Neural progenitor cell (in vitro differentiated cells): ENCODE results near the gene SKI. TPM values are rescaled to one million over a fixed set of nuclear protein-coding genes. Genes with fewer than 3 reads are reported as not detected.

Experiments
- DNase-seq: peaks from one replicate; pipeline ENCODE4 v3.0.0-alpha.2; 2016; ENCODE audit warnings: low spot score
- H2AFZ ChIP-seq: fragments of 200-600 bp; sonication (generic); replicated peaks from 2 replicates; pipeline ENCODE4 v1.6.1; 2016; ENCODE audit warnings: antibody characterized with exemption
- H3F3A ChIP-seq: fragments of 200-600 bp; sonication (generic); 2 replicates; pipeline ENCODE4 v1.6.1; 2016; ENCODE audit warnings: antibody characterized with exemption, low read depth
- H3K27ac ChIP-seq: fragments of 200-600 bp; sonication (generic); 2 replicates; pipeline ENCODE4 v1.5.1; 2016; ENCODE audit warnings: mild to moderate bottlenecking
- H3K27me3 ChIP-seq: fragments of 200-600 bp; sonication (generic); 2 replicates; pipeline ENCODE4 v1.6.1; 2016; ENCODE audit warnings: mild to moderate bottlenecking, moderate library complexity
- H3K36me3 ChIP-seq: fragments of 200-600 bp; sonication (generic); 2 replicates; pipeline ENCODE4 v1.5.1; 2016
- H3K4me1 ChIP-seq: fragments of 200-600 bp; sonication (generic); 2 replicates; pipeline ENCODE4 v1.6.1; 2016; ENCODE audit warnings: mixed run types
- H3K4me2 ChIP-seq: fragments of 200-600 bp; sonication (generic); 2 replicates; pipeline ENCODE4 v1.6.1; 2016
- H3K4me3 ChIP-seq: fragments of 200-600 bp; sonication (generic); 2 replicates; pipeline ENCODE4 v1.5.1; 2016
- H3K79me2 ChIP-seq: fragments of 200-600 bp; sonication (generic); 2 replicates; pipeline ENCODE4 v1.6.1; 2016; ENCODE audit warnings: low read depth
- H3K9ac ChIP-seq: fragments of 200-600 bp; sonication (generic); 2 replicates; pipeline ENCODE4 v1.6.1; 2016
- H3K9me3 ChIP-seq: fragments of 200-600 bp; sonication (generic); 2 replicates; pipeline ENCODE4 v1.5.1; 2016; ENCODE audit warnings: low read depth
- H4K20me1 ChIP-seq: fragments of 200-600 bp; sonication (generic); 2 replicates; pipeline ENCODE4 v1.6.1; 2016; ENCODE audit warnings: low read depth
- H3K27ac Mint-ChIP-seq: 3 replicates; pipeline ENCODE4 v1.8.0; 2021; ENCODE audit warnings: mixed read lengths
- H3K27me3 Mint-ChIP-seq: 2 replicates; pipeline ENCODE4 v1.8.0; 2022; ENCODE audit warnings: low read depth, mild to moderate bottlenecking, inconsistent platforms, moderate library complexity, mixed read lengths; ENCODE audit not compliant: insufficient read depth
- H3K36me3 Mint-ChIP-seq: 3 replicates; pipeline ENCODE4 v1.8.0; 2021; ENCODE audit warnings: mixed read lengths
- H3K4me1 Mint-ChIP-seq: 3 replicates; pipeline ENCODE4 v1.8.0; 2021; ENCODE audit warnings: mixed read lengths
- H3K4me3 Mint-ChIP-seq: 3 replicates; pipeline ENCODE4 v1.8.0; 2021; ENCODE audit warnings: mild to moderate bottlenecking, moderate library complexity, mixed read lengths
- H3K9me3 Mint-ChIP-seq: 3 replicates; pipeline ENCODE4 v1.8.0; 2020; ENCODE audit warnings: mixed read lengths
- EZH2 ChIP-seq: fragments of 200-600 bp; sonication (generic); IDR thresholded peaks from 2 replicates; pipeline ENCODE4 v1.6.1; 2017; ENCODE audit warnings: antibody characterized with exemption, mild to moderate bottlenecking, moderate library complexity
- EZH2phosphoT487 ChIP-seq: fragments of 200-600 bp; sonication (generic); IDR thresholded peaks from 2 replicates; pipeline ENCODE4 v1.6.1; 2017; ENCODE audit warnings: antibody characterized with exemption
- total RNA-seq: library from RNA; depleted of rRNA; stranded (reverse); fragments of >200 nt; gene quantifications from 2 replicates; pipeline ENCODE4 v1.2.3, GENCODE V29; 2015; ENCODE audit warnings: low replicate concordance
- TF ChIP-seq, protein P1 (sequence below): fragments of 200-600 bp; sonication (generic); IDR thresholded peaks from 2 replicates; pipeline ENCODE4 v1.5.1; 2017; ENCODE audit warnings: antibody characterized with exemption, mild to moderate bottlenecking

The SKI gene
- total RNA-seq, 1 donor from 2014 or later: 7.4 TPM

DNA sequence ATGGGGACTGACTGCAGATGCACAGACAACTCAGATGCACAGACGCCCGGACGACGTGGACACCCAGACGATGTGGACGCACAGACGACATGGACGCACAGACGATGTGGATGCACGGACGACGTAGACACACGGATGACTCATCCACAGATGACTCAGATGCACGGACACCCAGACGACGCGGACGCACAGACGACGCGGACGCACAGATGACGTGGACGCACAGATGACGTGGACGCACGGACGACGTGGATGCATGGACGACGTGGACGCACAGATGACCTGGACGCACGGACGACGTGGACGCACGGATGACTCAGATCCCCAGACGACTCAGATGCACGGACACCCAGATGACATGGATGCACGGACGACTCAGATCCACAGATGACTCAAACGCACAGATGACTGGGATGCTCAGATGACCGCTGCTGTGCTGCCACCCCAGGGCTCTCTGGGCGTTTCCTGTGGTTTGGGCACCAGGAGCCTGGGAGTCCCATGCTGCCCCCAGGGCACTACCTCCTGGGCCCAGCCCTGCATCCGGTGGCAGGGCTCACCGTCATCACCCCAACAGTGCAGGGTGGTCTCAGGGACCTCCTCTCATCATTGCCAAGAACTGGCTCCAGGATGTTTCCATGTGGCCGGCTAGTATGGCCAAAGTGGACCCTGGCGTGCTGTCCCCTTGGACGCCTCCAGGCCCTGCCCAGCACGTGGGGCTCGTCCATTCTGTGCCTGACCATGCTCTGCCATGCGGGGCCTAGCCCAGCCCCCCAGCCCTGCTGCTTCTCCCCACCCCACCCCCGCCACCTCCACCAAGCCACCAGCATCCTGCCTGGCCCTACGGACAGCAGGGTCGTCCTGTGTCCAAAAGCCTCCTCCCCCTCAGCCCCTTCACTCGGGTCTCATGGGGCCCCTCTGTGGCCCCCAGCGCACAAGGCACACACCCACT is 47.5 kb upstream of the SKI start:
- no peaks in the 10 kb centered on the region for H3F3A ChIP-seq
- TF ChIP-seq EZH2phosphoT487 (no peak), EZH2 (no peak)
- TF ChIP-seq, protein P1, sequence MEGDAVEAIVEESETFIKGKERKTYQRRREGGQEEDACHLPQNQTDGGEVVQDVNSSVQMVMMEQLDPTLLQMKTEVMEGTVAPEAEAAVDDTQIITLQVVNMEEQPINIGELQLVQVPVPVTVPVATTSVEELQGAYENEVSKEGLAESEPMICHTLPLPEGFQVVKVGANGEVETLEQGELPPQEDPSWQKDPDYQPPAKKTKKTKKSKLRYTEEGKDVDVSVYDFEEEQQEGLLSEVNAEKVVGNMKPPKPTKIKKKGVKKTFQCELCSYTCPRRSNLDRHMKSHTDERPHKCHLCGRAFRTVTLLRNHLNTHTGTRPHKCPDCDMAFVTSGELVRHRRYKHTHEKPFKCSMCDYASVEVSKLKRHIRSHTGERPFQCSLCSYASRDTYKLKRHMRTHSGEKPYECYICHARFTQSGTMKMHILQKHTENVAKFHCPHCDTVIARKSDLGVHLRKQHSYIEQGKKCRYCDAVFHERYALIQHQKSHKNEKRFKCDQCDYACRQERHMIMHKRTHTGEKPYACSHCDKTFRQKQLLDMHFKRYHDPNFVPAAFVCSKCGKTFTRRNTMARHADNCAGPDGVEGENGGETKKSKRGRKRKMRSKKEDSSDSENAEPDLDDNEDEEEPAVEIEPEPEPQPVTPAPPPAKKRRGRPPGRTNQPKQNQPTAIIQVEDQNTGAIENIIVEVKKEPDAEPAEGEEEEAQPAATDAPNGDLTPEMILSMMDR: no peak
- no peak for DNase-seq
- no peaks in the 10 kb centered on the region for H3K36me3 ChIP-seq
- H4K20me1 ChIP-seq: no peaks in the 10 kb centered on the region
- H3K79me2 ChIP-seq: no peaks in the 10 kb centered on the region
- no peaks in the 10 kb centered on the region for H3K27me3 ChIP-seq
- peaks cover 11% of the 10 kb centered on the region for H3K27me3 Mint-ChIP-seq
- H3K27ac Mint-ChIP-seq: no peak overlapping the region
- no peaks in the 10 kb centered on the region for H3K9me3 Mint-ChIP-seq
- H3K9ac ChIP-seq: no peak overlapping the region
- peaks cover 9% of the 10 kb centered on the region for H3K36me3 Mint-ChIP-seq
- no peak overlapping the region for H3K4me3 Mint-ChIP-seq
- no peak overlapping the region for H3K4me3 ChIP-seq
- H3K4me1 Mint-ChIP-seq: peaks cover 10% of the 10 kb centered on the region
- H3K4me2 ChIP-seq: no peak overlapping the region
- H3K27ac ChIP-seq: no peak overlapping the region
- H3K4me1 ChIP-seq: no peaks in the 10 kb centered on the region
- H3K9me3 ChIP-seq: no peaks in the 10 kb centered on the region
- no peak overlapping the region for H2AFZ ChIP-seq

DNA sequence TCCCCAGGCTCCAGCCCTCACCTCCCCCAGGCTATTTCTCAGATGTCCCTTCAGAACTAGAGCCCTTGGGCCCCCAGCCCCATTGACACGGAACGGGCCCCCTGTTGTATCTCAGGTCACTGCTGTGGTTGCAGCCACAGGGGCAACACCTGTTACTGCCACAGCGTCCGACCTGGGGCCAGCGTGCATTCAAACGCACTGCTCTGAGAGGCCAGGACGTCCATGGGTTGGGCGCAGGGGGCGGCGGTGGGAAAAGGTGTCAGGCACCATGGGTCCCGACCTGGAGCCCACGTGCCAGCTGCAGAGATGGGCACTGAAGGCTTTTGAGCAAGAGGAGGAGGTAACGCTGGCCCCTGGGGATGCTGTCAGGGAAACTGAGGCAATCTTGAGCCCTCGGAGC is 46.8 kb upstream of the SKI start:
- peaks cover 10% of the 10 kb centered on the region for H3K36me3 Mint-ChIP-seq
- no peak overlapping the region for H3K4me3 Mint-ChIP-seq
- Histone ChIP-seq H3K36me3 (no peaks in the 10 kb centered on the region), H3K4me3 (no peak overlapping the region), H3K27ac (no peak overlapping the region), H3K79me2 (no peaks in the 10 kb centered on the region), H3K9me3 (no peaks in the 10 kb centered on the region), H3K4me1 (no peaks in the 10 kb centered on the region), H4K20me1 (no peaks in the 10 kb centered on the region), H3K9ac (no peak overlapping the region), H3K4me2 (no peak overlapping the region), H3K27me3 (no peaks in the 10 kb centered on the region), H2AFZ (no peak overlapping the region), H3F3A (no peaks in the 10 kb centered on the region)
- DNase-seq: no peak
- TF ChIP-seq EZH2 (no peak), EZH2phosphoT487 (no peak)
- TF ChIP-seq, protein P1: no peak
- no peak overlapping the region for H3K27ac Mint-ChIP-seq
- peaks cover 11% of the 10 kb centered on the region for H3K27me3 Mint-ChIP-seq
- no peaks in the 10 kb centered on the region for H3K9me3 Mint-ChIP-seq
- peaks cover 10% of the 10 kb centered on the region for H3K4me1 Mint-ChIP-seq

DNA sequence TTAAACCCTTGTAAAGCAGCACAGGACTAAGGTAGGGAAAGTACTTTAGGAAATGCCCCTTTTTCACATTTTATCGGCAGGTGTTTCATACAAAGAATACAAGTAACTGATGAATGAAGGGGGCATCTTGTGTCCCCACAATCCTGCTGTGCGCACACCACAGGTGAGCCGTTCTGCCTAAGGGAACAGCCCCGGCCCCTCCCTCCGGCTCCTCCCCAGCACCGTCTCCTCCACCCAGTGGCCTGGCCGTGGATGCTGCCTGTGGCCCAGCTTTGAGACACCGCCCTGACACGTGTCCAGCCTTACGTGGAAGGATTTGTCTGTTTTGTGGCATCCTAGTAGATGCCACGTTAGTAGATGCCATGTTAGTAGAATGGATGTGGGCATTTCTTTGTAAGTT is 46.4 kb upstream of the SKI start:
- Mint-ChIP-seq H3K9me3 (no peaks in the 10 kb centered on the region), H3K4me1 (peaks cover 10% of the 10 kb centered on the region), H3K4me3 (no peak overlapping the region), H3K27ac (no peak overlapping the region), H3K27me3 (peaks cover 11% of the 10 kb centered on the region), H3K36me3 (peaks cover 10% of the 10 kb centered on the region)
- no peaks in the 10 kb centered on the region for H3F3A ChIP-seq
- H3K27ac ChIP-seq: no peak overlapping the region
- no peak for TF ChIP-seq EZH2phosphoT487
- TF ChIP-seq EZH2: no peak
- TF ChIP-seq, protein P1: no peak
- no peak overlapping the region for H3K4me2 ChIP-seq
- H3K9me3 ChIP-seq: no peaks in the 10 kb centered on the region
- H3K36me3 ChIP-seq: no peaks in the 10 kb centered on the region
- H3K79me2 ChIP-seq: no peaks in the 10 kb centered on the region
- no peak for DNase-seq
- no peak overlapping the region for H2AFZ ChIP-seq
- no peaks in the 10 kb centered on the region for H4K20me1 ChIP-seq
- no peak overlapping the region for H3K4me3 ChIP-seq
- H3K4me1 ChIP-seq: no peaks in the 10 kb centered on the region
- no peaks in the 10 kb centered on the region for H3K27me3 ChIP-seq
- H3K9ac ChIP-seq: no peak overlapping the region
